Right lobe of liver (tissue), 4 donors: ENCODE results near the gene ID3.

ENCODE experiments used
- CTCF ChIP-seq, 4 donors: fragments of 200-600 bp in 3 of 4; fragments of 450-650 bp in 1 of 4; IDR thresholded peaks; one replicate each; pipeline versions ENCODE4 v1.5.1 to v1.8.0; 2016 to 2022; ENCODE audit warnings: antibody characterized with exemption in 4 of 4, mild to moderate bottlenecking in 2 of 4
- POLR2A ChIP-seq: fragments of 450-650 bp; IDR thresholded peaks from one replicate; pipeline ENCODE4 v1.6.1; 2017; ENCODE audit warnings: antibody characterized with exemption, mild to moderate bottlenecking
- donor health status: DM: no; HTN: no; CAD: no.
- donor health status: DM: no; HTN: no; CAD: no.
- donor health status: DM: no; HTN: yes; CAD: no.

DNA sequence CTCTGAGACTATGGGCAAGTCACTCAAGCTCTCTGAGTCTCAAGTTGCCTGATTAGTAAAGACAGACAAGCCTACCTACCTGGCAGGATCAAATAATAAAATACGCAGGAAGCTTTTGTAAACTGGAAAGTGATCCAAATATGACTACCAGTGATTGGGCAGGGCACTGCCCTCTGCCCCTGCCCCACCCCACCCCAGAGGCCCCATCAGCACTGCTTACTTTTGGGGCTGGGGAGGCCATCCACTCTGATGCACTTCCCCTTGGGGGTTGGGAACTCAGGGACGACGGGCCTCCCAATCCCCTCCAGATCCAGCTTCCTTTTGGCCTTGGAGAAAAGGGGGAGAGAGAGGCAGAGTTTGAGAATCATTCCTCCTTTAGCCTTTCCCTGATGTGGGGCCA, 35.1 kb downstream of the ID3 start:
- TF ChIP-seq CTCF (IDR thresholded peaks at IDR 0.05) = no peak
- no peak for TF ChIP-seq POLR2A
